Stimulated activated CD4-positive, alpha-beta T cell treated with anti-CD3 and anti-CD28 coated beads, Interleukin-2, amount 100 ng/mL, for 24 hours (primary cell): ENCODE measurements around the gene ITPR2.

ENCODE experiments used
- DNase-seq, 2 donors: peaks; one replicate each; pipeline ENCODE4 v3.0.0-alpha.2; 2020

ITPR2 gene

GRCh38 chr12:26818636-26819035 lies 14.4 kb downstream of the ITPR2 start:
- no peak for DNase-seq

DNA sequence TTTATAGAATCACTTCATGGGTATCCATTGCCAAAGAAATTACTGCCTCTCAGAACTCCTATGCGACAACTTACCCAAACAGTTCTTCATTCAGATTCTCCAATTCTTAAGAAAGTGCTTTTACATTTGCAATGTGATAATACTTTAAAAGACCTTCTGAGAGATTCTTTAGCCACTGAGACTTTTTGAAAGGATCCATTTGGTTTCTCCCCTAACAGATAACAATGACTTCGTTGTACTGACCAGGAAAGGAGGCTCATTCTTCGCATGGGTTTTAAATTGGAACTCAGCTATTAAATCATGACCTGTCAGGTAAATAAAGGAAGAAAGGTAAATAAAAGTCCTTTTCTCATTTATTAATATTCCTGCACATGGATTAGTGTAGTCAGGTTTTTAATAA lies 14.8 kb downstream of the ITPR2 start:
- DNase-seq, result no peak

DNA sequence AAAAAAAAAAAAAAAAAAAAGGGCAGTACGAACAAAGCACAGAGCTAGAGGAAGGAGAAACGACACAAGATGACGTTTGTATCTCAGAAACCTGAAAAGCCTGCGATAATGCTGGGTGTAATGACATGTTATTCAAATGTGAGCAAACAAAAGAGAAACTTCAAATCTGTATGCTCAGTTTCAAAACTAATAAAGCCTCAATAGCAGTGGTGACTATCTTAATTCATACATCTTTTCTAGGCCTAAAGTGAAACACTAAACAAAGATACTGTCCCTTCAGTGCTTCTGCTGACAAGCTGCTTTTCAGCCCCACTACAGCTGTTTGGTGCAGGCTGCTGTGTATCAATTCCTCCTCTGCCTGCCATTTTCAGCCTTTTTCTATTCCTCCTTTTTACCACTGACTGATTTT lies 15.8 kb downstream of the ITPR2 start:
- DNase-seq, result no peak

- no peak for DNase-seq
Measured at GRCh38 chr12:26813812-26814211, 19.2 kb downstream of the ITPR2 start.

- DNase-seq, result no peak
Measured at GRCh38 chr12:26810330-26810729, 22.7 kb downstream of the ITPR2 start.

- DNase-seq, result no peak
Measured at GRCh38 chr12:26809611-26810285, 23.2 kb downstream of the ITPR2 start.

DNA sequence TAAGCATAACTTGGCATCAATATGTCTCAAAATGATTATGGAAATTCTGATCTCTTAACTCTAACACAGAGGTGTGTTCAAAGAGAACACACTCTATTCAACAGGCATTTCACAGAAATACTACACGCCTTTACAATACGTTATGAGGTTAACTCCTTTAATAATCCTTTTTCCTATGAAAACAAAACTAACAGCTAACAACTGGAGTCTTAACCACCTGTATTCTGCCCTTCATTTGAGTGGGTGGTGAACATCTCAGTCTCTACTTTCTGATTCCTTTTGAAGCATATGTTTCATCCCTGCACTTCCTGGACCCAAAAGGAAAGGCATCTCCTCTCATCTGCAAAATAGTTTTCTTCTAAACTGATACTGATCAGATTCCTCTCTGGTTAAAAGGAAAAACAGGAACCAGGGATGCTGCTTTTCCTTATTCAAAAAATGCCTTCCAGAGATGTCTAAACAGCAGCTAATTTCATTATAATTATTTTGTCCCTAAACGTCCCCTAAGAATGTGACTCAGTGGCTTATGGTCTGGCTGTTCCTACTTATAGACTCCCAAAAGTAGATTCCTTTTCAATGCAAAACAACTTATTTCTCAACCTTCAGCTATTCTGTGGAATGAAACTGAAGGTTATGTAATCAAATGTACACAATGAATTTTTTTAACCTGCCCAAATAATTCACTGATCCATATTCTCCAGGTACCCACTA lies 24.1 kb downstream of the ITPR2 start:
- DNase-seq, result no peak

GRCh38 chr12:26807292-26807691 lies 25.7 kb downstream of the ITPR2 start:
- no peak for DNase-seq

GRCh38 chr12:26806556-26806955 lies 26.4 kb downstream of the ITPR2 start:
- no peak for DNase-seq

- DNase-seq, result no peak
Measured at GRCh38 chr12:26805401-26805971, 27.5 kb downstream of the ITPR2 start.

GRCh38 chr12:26803552-26803951 lies 29.4 kb downstream of the ITPR2 start:
- DNase-seq, result no peak

DNA sequence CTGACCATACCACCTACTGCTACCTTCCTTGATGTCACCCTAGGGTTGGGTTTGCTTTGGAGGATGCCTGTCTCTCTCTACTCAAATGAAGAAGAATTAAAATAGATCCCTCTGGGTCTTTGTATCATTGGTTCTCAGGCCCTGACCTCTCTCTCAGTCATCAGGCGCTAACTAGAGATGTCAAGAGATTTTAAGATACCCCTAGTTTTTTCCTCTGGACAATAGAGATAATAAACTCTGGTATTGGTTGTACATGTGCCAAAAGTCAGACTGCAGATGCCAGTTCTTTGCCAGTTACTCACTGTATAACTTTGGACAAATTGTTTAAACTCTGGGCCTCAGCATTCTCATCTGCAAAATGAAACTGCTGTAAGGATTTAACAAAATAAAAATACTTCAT lies 31.5 kb downstream of the ITPR2 start:
- no peak for DNase-seq

DNA sequence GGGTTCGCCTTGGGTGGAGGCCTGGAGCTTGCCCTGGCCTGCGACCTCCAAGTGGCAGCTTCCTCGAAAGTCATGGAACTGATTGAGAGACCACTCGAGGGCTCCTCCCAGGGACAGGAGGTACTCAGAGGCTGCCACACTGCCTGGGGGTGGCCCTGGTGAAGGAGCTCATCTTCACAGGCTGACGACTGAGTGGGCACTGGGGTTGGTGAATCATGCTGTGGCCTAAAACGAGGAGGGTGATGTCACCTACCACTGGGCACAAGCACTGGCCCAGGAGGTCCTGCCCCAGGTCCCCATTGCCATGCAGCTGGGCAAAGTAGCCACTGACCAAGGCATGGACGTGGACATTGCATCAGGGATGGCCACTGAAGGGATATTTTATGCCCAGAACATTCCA lies 32.1 kb downstream of the ITPR2 start:
- DNase-seq, result no peak

- DNase-seq, result no peak
Measured at GRCh38 chr12:26800347-26800746, 32.6 kb downstream of the ITPR2 start.

DNA sequence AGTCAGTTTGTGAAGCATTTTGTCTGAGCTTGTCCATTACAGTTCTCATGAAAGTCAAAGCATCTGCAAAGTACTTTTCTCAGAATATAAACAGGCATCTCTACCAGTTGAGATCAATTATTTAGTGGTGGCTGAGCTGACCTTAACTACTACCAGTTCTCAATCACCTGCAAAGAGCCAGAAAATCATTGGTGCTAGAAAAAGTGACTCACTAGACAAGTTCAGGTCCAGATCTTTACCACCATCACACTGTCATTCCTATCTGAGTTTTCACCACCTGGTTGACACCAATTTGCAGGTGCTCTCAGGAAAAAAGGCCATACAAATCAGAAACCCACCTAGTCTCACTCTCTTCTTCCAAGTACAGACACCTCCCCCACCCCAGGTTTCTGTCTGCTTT lies 33.3 kb downstream of the ITPR2 start:
- DNase-seq, result no peak

GRCh38 chr12:26798640-26799039 lies 34.4 kb downstream of the ITPR2 start:
- no peak for DNase-seq

- no peak for DNase-seq
Measured at GRCh38 chr12:26798023-26798422, 35.0 kb downstream of the ITPR2 start.

DNA sequence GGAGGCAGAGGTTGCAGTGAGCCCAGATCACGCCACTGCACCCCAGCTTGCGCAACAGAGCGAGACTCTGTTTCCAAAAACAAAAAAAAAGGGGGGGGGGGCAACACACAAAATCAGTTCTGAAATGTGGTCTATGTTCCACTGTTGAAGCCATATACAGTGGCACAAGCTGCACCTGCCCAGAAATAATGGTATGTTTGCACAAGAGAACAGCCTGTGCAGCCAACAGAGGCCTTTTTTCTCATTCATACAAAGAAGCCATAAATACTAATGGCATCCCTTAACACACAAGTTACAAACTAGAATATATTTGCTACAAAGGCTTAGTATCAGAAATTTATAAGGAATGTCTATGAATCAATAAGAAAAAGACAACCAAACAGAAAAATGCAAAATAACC lies 37.1 kb downstream of the ITPR2 start:
- no peak for DNase-seq

DNA sequence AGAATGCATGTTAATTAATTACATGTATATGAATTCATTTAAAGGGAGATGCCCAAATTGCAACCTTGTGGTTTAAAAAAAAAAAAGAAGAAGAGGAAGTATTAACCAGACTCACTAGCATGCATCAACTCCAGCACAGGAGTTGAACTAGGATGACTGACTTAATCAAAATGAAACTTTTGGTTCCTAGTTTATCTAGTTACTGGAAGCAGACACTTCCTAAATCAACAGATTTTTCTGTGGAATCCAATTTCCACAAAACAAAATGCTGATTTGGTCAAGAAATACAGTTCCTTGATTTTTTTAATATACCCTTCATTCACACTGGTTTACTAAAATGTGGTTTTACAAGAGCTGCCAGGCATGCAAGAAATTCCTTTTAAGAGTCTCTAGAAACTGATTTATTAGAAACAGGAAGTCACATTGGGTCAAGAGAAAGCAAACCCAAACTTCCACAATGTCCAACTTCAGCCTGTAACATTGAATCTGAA lies 41.6 kb downstream of the ITPR2 start:
- no peak for DNase-seq

DNA sequence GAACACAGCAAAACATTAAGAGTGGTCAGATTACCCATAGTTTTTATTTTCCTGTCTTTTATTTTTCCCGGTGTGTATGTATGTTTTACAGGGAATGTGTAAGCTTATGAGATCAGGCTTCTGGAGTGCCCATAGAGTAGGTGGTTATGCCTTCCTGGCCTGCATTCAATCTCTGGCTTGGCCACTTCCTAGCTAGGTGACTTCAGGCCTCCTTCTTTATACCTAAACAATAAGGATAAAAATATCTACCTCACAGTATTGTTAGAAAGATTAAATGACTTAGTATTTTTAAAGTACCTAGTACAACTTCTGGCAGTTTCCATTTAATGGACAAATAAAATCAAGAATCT lies 42.4 kb downstream of the ITPR2 start:
- DNase-seq, result no peak

GRCh38 chr12:26789731-26790644 lies 43.0 kb downstream of the ITPR2 start:
- DNase-seq, result no peak

DNA sequence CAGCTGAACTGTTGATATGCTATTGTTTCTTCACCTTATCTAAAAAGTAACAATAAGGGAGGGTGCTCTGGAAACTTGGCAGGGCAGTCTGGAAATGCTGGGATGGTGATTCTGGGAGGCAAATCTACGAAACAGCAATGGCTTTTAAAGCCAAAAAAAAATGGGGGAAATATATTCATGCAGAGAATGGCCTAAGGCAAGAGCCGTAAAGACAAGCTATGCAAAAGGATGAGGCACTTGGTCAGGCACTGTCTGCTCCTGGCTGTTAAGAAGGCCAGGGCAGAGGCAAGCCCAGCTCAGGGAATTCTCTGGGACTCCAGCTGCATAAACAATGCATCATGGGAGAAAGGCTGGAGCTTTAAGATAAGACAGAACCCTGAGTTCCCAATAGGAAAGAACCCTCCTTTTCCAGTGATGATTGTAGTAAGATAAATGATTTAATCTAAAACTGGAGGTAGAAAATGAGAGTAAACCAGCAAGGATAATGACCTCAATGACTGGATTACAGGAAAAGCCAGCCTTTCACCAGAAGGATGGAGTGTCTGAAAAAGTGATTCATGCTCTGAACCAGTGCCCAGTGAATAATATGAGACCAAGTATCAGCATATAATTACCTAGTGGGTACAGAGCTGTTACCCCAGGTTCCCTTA lies 46.0 kb downstream of the ITPR2 start:
- DNase-seq, result no peak

DNA sequence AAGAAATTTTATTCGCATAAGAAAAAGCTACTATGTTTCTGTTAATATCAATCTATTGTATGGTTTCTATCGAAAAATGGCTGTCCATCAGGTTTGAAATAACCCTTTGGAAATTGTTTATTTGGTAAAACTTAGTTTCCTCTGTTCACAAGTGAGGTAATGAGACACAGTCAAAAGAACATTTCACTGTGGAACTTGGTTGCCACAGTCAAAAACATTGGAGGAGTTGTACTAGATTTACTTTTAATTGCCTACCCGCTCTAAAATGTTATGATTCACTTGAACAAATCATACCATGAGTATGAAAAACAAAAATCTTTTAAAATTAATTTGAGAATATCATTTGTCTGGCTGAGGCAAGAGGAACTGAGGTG lies 46.5 kb downstream of the ITPR2 start:
- no peak for DNase-seq
